Nephron progenitor cell (in vitro differentiated cells): ENCODE measurements around the gene KANSL3.

ENCODE experiments used
- DNase-seq: peaks from one replicate; pipeline ENCODE4 v3.0.0; 2021
- H3K27ac Mint-ChIP-seq: 2 replicates; pipeline ENCODE4 v1.8.0; 2021; ENCODE audit warnings: mild to moderate bottlenecking, moderate library complexity, mixed read lengths
- H3K27me3 Mint-ChIP-seq: 2 replicates; pipeline ENCODE4 v1.8.0; 2021; ENCODE audit warnings: mild to moderate bottlenecking, low read depth, mixed read lengths; ENCODE audit not compliant: poor library complexity
- H3K36me3 Mint-ChIP-seq: 2 replicates; pipeline ENCODE4 v1.8.0; 2021; ENCODE audit warnings: low read depth, mixed read lengths
- H3K4me1 Mint-ChIP-seq: 2 replicates; pipeline ENCODE4 v1.8.0; 2021; ENCODE audit warnings: mixed read lengths
- H3K4me3 Mint-ChIP-seq: 2 replicates; pipeline ENCODE4 v1.8.0; 2021; ENCODE audit warnings: mild to moderate bottlenecking, moderate library complexity, mixed read lengths
- H3K9me3 Mint-ChIP-seq: 2 replicates; pipeline ENCODE4 v1.8.0; 2021; ENCODE audit warnings: mild to moderate bottlenecking, moderate library complexity, mixed read lengths
- CTCF ChIP-seq: fragments of 200-600 bp; sonication (generic); IDR thresholded peaks from 2 replicates; pipeline ENCODE4 v1.5.0; 2021; ENCODE audit warnings: antibody characterized with exemption

KANSL3 gene

GRCh38 chr2:96683972-96684820 is 46.1 kb upstream of the KANSL3 start:
- no peaks in the 10 kb centered on the region for H3K9me3 Mint-ChIP-seq
- no peak for DNase-seq
- H3K27me3 Mint-ChIP-seq: peaks cover 9% of the 10 kb centered on the region
- no peak for TF ChIP-seq CTCF
- no peak overlapping the region for H3K27ac Mint-ChIP-seq
- no peak overlapping the region for H3K4me3 Mint-ChIP-seq
- H3K4me1 Mint-ChIP-seq: peaks cover 35% of the 10 kb centered on the region
- no peaks in the 10 kb centered on the region for H3K36me3 Mint-ChIP-seq

GRCh38 chr2:96683307-96683706 is 45.2 kb upstream of the KANSL3 start:
- H3K4me1 Mint-ChIP-seq: peaks cover 34% of the 10 kb centered on the region
- no peak for DNase-seq
- peaks cover 9% of the 10 kb centered on the region for H3K27me3 Mint-ChIP-seq
- H3K27ac Mint-ChIP-seq: no peak overlapping the region
- no peaks in the 10 kb centered on the region for H3K36me3 Mint-ChIP-seq
- no peak overlapping the region for H3K4me3 Mint-ChIP-seq
- H3K9me3 Mint-ChIP-seq: no peaks in the 10 kb centered on the region
- TF ChIP-seq CTCF: no peak

- Mint-ChIP-seq H3K36me3 (no peaks in the 10 kb centered on the region), H3K4me3 (no peak overlapping the region), H3K27ac (no peak overlapping the region), H3K27me3 (peaks cover 9% of the 10 kb centered on the region), H3K9me3 (no peaks in the 10 kb centered on the region), H3K4me1 (peaks cover 25% of the 10 kb centered on the region)
- no peak for DNase-seq
- no peak for TF ChIP-seq CTCF
Measured at GRCh38 chr2:96681540-96681939, 43.4 kb upstream of the KANSL3 start.

GRCh38 chr2:96680561-96681141 is 42.5 kb upstream of the KANSL3 start:
- Mint-ChIP-seq H3K4me3 (no peak overlapping the region), H3K27me3 (peaks cover 9% of the 10 kb centered on the region), H3K27ac (no peak overlapping the region), H3K9me3 (no peaks in the 10 kb centered on the region), H3K4me1 (peaks cover 22% of the 10 kb centered on the region), H3K36me3 (no peaks in the 10 kb centered on the region)
- no peak for DNase-seq
- no peak for TF ChIP-seq CTCF

GRCh38 chr2:96679848-96680247 is 41.7 kb upstream of the KANSL3 start:
- H3K4me1 Mint-ChIP-seq: peaks cover 19% of the 10 kb centered on the region
- TF ChIP-seq CTCF: no peak
- H3K27ac Mint-ChIP-seq: no peak overlapping the region
- no peaks in the 10 kb centered on the region for H3K9me3 Mint-ChIP-seq
- DNase-seq: no peak
- H3K27me3 Mint-ChIP-seq: peaks cover 9% of the 10 kb centered on the region
- H3K36me3 Mint-ChIP-seq: no peaks in the 10 kb centered on the region
- H3K4me3 Mint-ChIP-seq: no peak overlapping the region
